Measurements from ENCODE around the gene CD1B. TPM values are rescaled to one million over a fixed set of nuclear protein-coding genes. Genes with fewer than 3 reads are reported as not detected.
"Not testable (repeated sequence)": the region's sequence is repeated elsewhere in the genome, so short reads cannot be mapped to it uniquely, and the experiment has no call there.

Gene CD1B
- total RNA-seq, 1 donor from 2014 or later = not detected

DNA sequence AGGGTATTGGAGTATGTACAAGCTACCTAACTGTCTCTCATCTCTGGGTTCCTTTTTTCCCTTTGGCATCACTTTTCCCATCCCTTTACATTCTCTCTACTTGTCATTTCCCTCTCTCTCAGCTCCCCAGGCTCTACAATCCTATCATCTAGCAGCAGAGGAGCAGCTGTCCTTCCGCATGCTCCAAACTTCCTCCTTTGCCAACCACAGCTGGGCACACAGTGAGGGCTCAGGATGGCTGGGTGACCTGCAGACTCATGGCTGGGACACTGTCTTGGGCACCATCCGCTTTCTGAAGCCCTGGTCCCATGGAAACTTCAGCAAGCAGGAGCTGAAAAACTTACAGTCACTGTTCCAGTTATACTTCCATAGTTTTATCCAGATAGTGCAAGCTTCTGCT lies 22.9 kb upstream of the CD1B start:
- H3K9me3 Mint-ChIP-seq (ENCODE audit: unreplicated experiment) = peaks cover 1% of the 10 kb centered on the region
- H3K4me3 Mint-ChIP-seq (ENCODE audit: unreplicated experiment) = no peak overlapping the region
- no peak overlapping the region for H3K27ac Mint-ChIP-seq (ENCODE audit: unreplicated experiment)
- H3K4me1 Mint-ChIP-seq (ENCODE audit: low read depth, unreplicated experiment) = peaks cover 4% of the 10 kb centered on the region
- H3K36me3 Mint-ChIP-seq (ENCODE audit: unreplicated experiment) = no peaks in the 10 kb centered on the region
- no peak for DNase-seq
- TF ChIP-seq, protein P1, sequence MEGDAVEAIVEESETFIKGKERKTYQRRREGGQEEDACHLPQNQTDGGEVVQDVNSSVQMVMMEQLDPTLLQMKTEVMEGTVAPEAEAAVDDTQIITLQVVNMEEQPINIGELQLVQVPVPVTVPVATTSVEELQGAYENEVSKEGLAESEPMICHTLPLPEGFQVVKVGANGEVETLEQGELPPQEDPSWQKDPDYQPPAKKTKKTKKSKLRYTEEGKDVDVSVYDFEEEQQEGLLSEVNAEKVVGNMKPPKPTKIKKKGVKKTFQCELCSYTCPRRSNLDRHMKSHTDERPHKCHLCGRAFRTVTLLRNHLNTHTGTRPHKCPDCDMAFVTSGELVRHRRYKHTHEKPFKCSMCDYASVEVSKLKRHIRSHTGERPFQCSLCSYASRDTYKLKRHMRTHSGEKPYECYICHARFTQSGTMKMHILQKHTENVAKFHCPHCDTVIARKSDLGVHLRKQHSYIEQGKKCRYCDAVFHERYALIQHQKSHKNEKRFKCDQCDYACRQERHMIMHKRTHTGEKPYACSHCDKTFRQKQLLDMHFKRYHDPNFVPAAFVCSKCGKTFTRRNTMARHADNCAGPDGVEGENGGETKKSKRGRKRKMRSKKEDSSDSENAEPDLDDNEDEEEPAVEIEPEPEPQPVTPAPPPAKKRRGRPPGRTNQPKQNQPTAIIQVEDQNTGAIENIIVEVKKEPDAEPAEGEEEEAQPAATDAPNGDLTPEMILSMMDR (IDR thresholded peaks at IDR 0.05; ENCODE audit: partially characterized antibody, unreplicated experiment) = no peak
- H3K27me3 Mint-ChIP-seq (ENCODE audit: unreplicated experiment) = no peaks in the 10 kb centered on the region

DNA sequence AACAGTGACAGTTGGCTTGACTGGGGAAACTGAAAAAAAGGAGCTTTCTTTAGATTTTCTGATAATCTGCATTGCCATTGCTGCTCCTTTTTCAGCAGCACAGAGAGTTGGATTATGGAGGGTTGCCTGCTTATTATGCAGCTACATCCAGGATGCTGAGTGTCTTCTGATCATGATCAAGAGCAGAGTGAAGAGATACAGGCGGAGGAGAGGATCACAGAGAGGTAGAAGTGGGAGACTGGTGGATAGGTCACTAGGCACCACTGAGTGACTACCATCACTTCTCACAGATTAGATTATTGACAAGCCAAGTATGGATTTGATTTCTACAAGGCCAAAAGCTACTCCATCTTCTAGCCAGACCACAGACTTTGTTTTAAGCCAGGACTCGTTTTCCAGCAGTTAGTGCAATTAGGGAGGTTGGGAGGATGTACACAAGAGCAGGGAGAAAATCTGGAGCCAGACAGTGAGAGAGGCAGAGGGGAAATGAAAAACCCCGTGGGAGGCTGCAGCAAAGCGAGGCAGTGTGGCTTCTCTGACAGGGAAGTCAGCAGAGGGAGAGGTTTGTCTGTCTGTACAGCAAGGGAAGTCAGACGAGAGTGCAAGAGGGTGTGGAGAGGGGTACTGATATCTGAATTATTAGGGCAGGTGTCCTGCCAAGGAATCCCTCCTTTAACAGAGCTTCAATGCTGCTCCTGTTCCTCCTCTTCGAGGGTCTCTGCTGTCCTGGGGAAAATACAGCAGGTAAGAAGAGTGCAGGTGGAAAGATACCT lies 22.2 kb upstream of the CD1B start, which contains the start of gene CD1E:
Gene CD1E (plus strand): TSS at position 592 of the 773 bp plus-strand sequence. CDS start 95 bp downstream, at position 687.
- H3K27me3 Mint-ChIP-seq (ENCODE audit: unreplicated experiment) = no peaks in the 10 kb centered on the region
- H3K27ac Mint-ChIP-seq (ENCODE audit: unreplicated experiment) = no peak within 1 kb of the TSS
- H3K4me1 Mint-ChIP-seq (ENCODE audit: low read depth, unreplicated experiment) = peaks cover 4% of the 10 kb centered on the region
- peaks cover 1% of the 10 kb centered on the region for H3K9me3 Mint-ChIP-seq (ENCODE audit: unreplicated experiment)
- TF ChIP-seq, protein P1 (IDR thresholded peaks at IDR 0.05; ENCODE audit: partially characterized antibody, unreplicated experiment) = no peak
- no peak within 1 kb of the TSS for H3K4me3 Mint-ChIP-seq (ENCODE audit: unreplicated experiment)
- peak; percentile 20 for DNase-seq
- no peaks in the 10 kb centered on the region for H3K36me3 Mint-ChIP-seq (ENCODE audit: unreplicated experiment)

DNA sequence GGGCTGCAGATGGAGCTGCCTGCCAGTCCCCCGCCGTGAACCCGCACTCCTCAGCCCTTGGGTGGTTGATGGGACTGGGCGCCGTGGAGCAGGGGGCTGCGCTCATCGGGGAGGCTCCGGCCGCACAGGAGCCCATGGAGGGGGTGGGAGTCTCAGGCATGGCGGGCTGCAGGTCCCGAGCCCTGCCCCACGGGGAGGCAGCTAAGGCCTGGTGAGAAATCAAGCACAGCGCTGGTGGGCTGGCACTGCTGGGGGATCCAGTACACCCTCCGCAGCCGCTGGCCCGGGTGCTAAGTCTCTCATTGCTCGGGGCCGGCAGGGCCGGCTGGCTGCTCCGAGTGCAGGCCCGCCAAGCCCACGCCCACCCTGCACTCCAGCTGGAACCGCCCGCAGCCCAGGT lies 17.6 kb upstream of the CD1B start:
- not testable (repeated sequence) for H3K4me1 Mint-ChIP-seq (ENCODE audit: low read depth, unreplicated experiment); H3K9me3 Mint-ChIP-seq (ENCODE audit: unreplicated experiment); H3K4me3 Mint-ChIP-seq (ENCODE audit: unreplicated experiment); H3K27me3 Mint-ChIP-seq (ENCODE audit: unreplicated experiment); H3K27ac Mint-ChIP-seq (ENCODE audit: unreplicated experiment); DNase-seq; H3K36me3 Mint-ChIP-seq (ENCODE audit: unreplicated experiment)

DNA sequence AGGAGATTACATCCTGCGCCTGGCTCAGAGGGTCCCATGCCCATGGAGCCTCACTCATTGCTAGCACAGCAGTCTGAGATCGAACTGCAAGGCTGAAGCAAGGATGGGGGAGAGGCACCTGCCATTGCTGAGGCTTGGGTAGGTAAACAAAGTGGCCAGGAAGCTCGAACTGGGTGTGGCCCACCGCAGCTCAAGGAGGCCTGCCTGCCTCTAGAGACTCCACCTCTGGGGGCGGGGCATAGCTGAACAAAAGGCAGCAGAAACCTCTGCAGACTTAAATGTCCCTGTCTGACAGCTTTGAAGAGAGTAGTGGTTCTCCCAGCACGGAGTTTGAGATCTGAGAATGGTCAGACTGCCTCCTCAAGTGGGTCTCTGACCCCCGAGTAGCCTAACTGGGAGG lies 5.1 kb upstream of the CD1B start:
- H3K36me3 Mint-ChIP-seq (ENCODE audit: unreplicated experiment); H3K27ac Mint-ChIP-seq (ENCODE audit: unreplicated experiment); H3K27me3 Mint-ChIP-seq (ENCODE audit: unreplicated experiment); H3K4me1 Mint-ChIP-seq (ENCODE audit: low read depth, unreplicated experiment); H3K9me3 Mint-ChIP-seq (ENCODE audit: unreplicated experiment); DNase-seq; H3K4me3 Mint-ChIP-seq (ENCODE audit: unreplicated experiment): not testable (repeated sequence)

DNA sequence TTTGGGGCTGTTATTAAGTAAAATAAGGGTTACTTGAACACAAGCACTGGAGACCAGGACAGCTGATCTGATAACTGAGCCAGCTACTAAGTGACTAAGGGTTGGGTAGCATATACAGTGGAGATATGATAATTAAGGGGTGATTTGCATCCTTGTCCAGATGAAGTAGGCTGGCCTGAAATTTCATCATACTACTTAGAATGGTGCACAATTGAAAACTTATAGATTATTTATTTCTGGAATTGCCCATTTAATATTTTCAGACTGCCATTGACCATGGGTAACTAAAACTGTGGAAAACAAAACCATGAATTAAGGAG lies 3.8 kb upstream of the CD1B start:
- TF ChIP-seq, protein P1 (IDR thresholded peaks at IDR 0.05; ENCODE audit: partially characterized antibody, unreplicated experiment) = no peak
- Mint-ChIP-seq H3K4me3 (ENCODE audit: unreplicated experiment) (no peak overlapping the region), H3K4me1 (ENCODE audit: low read depth, unreplicated experiment) (no peaks in the 10 kb centered on the region), H3K27me3 (ENCODE audit: unreplicated experiment) (no peaks in the 10 kb centered on the region), H3K36me3 (ENCODE audit: unreplicated experiment) (peaks cover 6% of the 10 kb centered on the region), H3K9me3 (ENCODE audit: unreplicated experiment) (no peaks in the 10 kb centered on the region), H3K27ac (ENCODE audit: unreplicated experiment) (no peak overlapping the region)
- DNase-seq = no peak

DNA sequence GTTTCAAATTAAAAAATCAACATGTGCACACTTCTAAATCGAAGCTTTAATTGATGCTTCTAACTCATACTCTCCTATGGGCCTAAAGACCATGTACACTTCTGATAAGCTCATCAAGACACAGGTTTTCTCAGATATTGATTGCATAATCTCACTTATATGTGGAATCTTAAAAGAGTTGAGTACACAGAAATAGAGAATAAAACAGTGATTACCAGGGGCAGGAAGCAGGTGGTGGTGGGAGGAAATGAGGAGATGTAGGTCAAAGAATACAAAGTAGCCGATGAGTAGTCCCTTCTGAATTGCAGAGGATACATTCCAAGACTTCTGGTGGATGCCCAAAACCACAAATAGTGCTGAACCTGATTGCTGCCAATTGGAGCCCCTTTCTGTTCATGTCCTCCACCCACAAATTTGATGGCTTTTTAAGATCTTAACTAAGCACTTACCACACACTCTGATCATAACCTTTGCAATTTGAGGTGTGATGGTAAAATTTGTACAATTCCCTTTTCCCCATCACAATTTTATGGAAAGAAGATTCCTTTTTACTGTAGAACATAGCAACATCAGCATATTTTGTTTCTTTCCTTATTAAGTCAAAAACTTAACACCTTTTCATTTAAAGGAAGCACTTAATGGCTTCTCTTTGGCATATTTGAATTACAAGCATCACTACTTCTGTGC lies 3.3 kb upstream of the CD1B start:
- Mint-ChIP-seq H3K27ac (ENCODE audit: unreplicated experiment) (no peak overlapping the region), H3K4me3 (ENCODE audit: unreplicated experiment) (no peak overlapping the region), H3K9me3 (ENCODE audit: unreplicated experiment) (no peaks in the 10 kb centered on the region), H3K4me1 (ENCODE audit: low read depth, unreplicated experiment) (no peaks in the 10 kb centered on the region), H3K36me3 (ENCODE audit: unreplicated experiment) (peaks cover 6% of the 10 kb centered on the region), H3K27me3 (ENCODE audit: unreplicated experiment) (no peaks in the 10 kb centered on the region)
- TF ChIP-seq, protein P1 (IDR thresholded peaks at IDR 0.05; ENCODE audit: partially characterized antibody, unreplicated experiment) = no peak
- DNase-seq = no peak

Data from glutamatergic neuron (in vitro differentiated cells).